HG03442 (cell line): ENCODE measurements around the gene COX6B2.
"Not testable (repeated sequence)": the region's sequence is repeated elsewhere in the genome, so short reads cannot be mapped to it uniquely, and the experiment has no call there.

Source experiments
- ATAC-seq: cut with Tn5 transposase; IDR thresholded peaks from one replicate; pipeline ENCODE4 v1.9.1; 2021; ENCODE audit warnings: mild to moderate bottlenecking, moderate library complexity; ENCODE audit not compliant: unreplicated experiment

COX6B2 gene

GRCh38 chr19:55345101-55345817 is 9.3 kb downstream of the COX6B2 start:
- no peak for ATAC-seq

GRCh38 chr19:55344444-55344843 is 10.1 kb downstream of the COX6B2 start:
- no peak for ATAC-seq

- ATAC-seq, result no peak
Measured at GRCh38 chr19:55341595-55342531, 12.7 kb downstream of the COX6B2 start.

GRCh38 chr19:55341171-55341588 is 13.3 kb downstream of the COX6B2 start:
- no peak for ATAC-seq

GRCh38 chr19:55340784-55341147 is 13.8 kb downstream of the COX6B2 start:
- ATAC-seq, result no peak

- no peak for ATAC-seq
Measured at GRCh38 chr19:55339889-55340783, 14.4 kb downstream of the COX6B2 start.

- peak; percentile 78 for ATAC-seq
Measured at GRCh38 chr19:55339105-55339888, 15.2 kb downstream of the COX6B2 start, which contains the start of gene KMT5C. TSS of gene KMT5C (plus strand) at chr19:55339876. CDS start at chr19:55341937, 2,061 bp downstream.

GRCh38 chr19:55336101-55336500 is 18.4 kb downstream of the COX6B2 start:
- ATAC-seq, result no peak

- ATAC-seq, result no peak
Measured at GRCh38 chr19:55333870-55334269, 20.6 kb downstream of the COX6B2 start.

GRCh38 chr19:55329791-55330190 is 24.7 kb downstream of the COX6B2 start:
- ATAC-seq, result not testable (repeated sequence)

- ATAC-seq, result not testable (repeated sequence)
Measured at GRCh38 chr19:55328774-55329318, 25.7 kb downstream of the COX6B2 start.

- no peak for ATAC-seq
Measured at GRCh38 chr19:55325172-55325571, 29.3 kb downstream of the COX6B2 start, which contains the start of gene TMEM150B. TSS of gene TMEM150B (minus strand) at chr19:55325341. CDS start at chr19:55321036, 4,305 bp downstream.

- no peak for ATAC-seq
Measured at GRCh38 chr19:55324662-55325061, 29.9 kb downstream of the COX6B2 start.

- no peak for ATAC-seq
Measured at GRCh38 chr19:55322204-55322885, 32.2 kb downstream of the COX6B2 start.

GRCh38 chr19:55321466-55322137 is 32.9 kb downstream of the COX6B2 start:
- no peak for ATAC-seq

GRCh38 chr19:55320844-55321419 is 33.6 kb downstream of the COX6B2 start:
- no peak for ATAC-seq

- no peak for ATAC-seq
Measured at GRCh38 chr19:55319785-55320184, 34.7 kb downstream of the COX6B2 start.

GRCh38 chr19:55316646-55317045 is 37.9 kb downstream of the COX6B2 start:
- ATAC-seq, result no peak
